K562 (cell line): ENCODE data around the gene ZC3HAV1L. TPM values are rescaled to one million over a fixed set of nuclear protein-coding genes. Genes with fewer than 3 reads are reported as not detected.
A peak's percentile ranks its signal among the peaks of the same experiment; 100 is the strongest.
"Not testable (repeated sequence)": the region's sequence is repeated elsewhere in the genome, so short reads cannot be mapped to it uniquely, and the experiment has no call there.

Experiments
- ATAC-seq: fragments of 200-7000 bp; cut with Tn5 transposase; 3 replicates; pipeline ENCODE4 v1.9.1; 2020; ENCODE audit warnings: moderate library complexity
- BruUV-seq: library from RNA; stranded (reverse); fragments of 400-500 nt; replicated peaks from 2 replicates; lab custom pipeline; 2021; lab: Mats Ljungman, UMichigan
- CTCF ChIA-PET: fragments of 300-600 bp; formaldehyde crosslinking; extraction: SDS; loops from one replicate; lab custom pipeline; 2021; ENCODE audit warnings: low intra/inter-chr PET ratio; lab: Yijun Ruan, JAX
- POLR2A ChIA-PET: fragments of 300-600, 350-650 bp; sonication (Branson Sonifier 250); formaldehyde crosslinking; extraction: SDS; loops from one replicate; lab custom pipeline; 2021; ENCODE audit warnings: antibody characterized with exemption, inconsistent platforms; lab: Yijun Ruan, JAX
- DNase-seq, 4 experiments: peaks; one replicate each; pipeline versions ENCODE4 v3.0.0 to v3.0.0-alpha.2; 2011 to 2018; ENCODE audit warnings: low spot score in 3 of 4, mixed read lengths in 3 of 4; ENCODE audit errors: extremely low read depth in 1 of 4
- FAIRE-seq: peaks from 2 replicates; lab custom pipeline; 2011; peaks lifted over from hg19 to GRCh38; lab: Jason Lieb, UNC
- H2AFZ ChIP-seq: 2 replicates; pipeline ENCODE4 v1.6.0; 2011; ENCODE audit warnings: low read depth, low read length, control low read depth, inconsistent platforms
- H3K27ac ChIP-seq: fragments of 200-600 bp; 3 replicates; pipeline ENCODE4 v1.8.0; 2011; ENCODE audit warnings: low read depth, mild to moderate bottlenecking, control low read depth, inconsistent platforms, low read length, moderate library complexity, mixed read lengths; ENCODE audit errors: extremely low read depth
- H3K27me3 ChIP-seq, 2 experiments: fragments of 300-600 bp in 1 of 2; 2 replicates in 1 of 2; 3 replicates in 1 of 2; pipeline versions ENCODE4 v1.6.0 to v1.8.0; 2011; ENCODE audit warnings: inconsistent platforms in 2 of 2, low read length in 2 of 2, mild to moderate bottlenecking in 1 of 2, mixed read lengths in 1 of 2, moderate library complexity in 1 of 2; ENCODE audit not compliant: control insufficient read depth in 2 of 2, insufficient read depth in 2 of 2
- H3K36me3 ChIP-seq: fragments of 300-600 bp; 3 replicates; pipeline ENCODE4 v1.8.0; 2011; ENCODE audit warnings: mild to moderate bottlenecking, low read length, inconsistent platforms; ENCODE audit not compliant: control insufficient read depth, insufficient read depth
- H3K4me1 ChIP-seq, 2 experiments: fragments of 200-600 bp in 1 of 2; replicated peaks in 1 of 2; 2 replicates in 1 of 2; 3 replicates in 1 of 2; pipeline versions ENCODE4 v1.5.1 to v1.8.0; 2011; ENCODE audit warnings: inconsistent platforms in 2 of 2, low read length in 2 of 2, mild to moderate bottlenecking in 1 of 2, mixed read lengths in 1 of 2, moderate library complexity in 1 of 2; ENCODE audit not compliant: control insufficient read depth in 2 of 2, insufficient read depth in 2 of 2
- H3K4me2 ChIP-seq: 2 replicates; pipeline ENCODE4 v1.6.1; 2011; ENCODE audit warnings: low read length, control low read depth, inconsistent platforms, mixed read lengths; ENCODE audit not compliant: insufficient read depth
- H3K4me3 ChIP-seq: fragments of 200-600 bp; sonication (generic), shearing (Covaris generic); 2 replicates; pipeline ENCODE4 v1.5.1; 2016; ENCODE audit warnings: control low read depth, inconsistent platforms
- H3K79me2 ChIP-seq: fragments of 200-600 bp; 3 replicates; pipeline ENCODE4 v1.8.0; 2011; ENCODE audit warnings: low read length, inconsistent platforms; ENCODE audit not compliant: control insufficient read depth, insufficient read depth
- H3K9ac ChIP-seq, 2 experiments: 2 replicates each; pipeline versions ENCODE4 v1.6.0 to v1.6.1; 2011; ENCODE audit warnings: low read depth in 2 of 2, low read length in 2 of 2, control low read depth in 1 of 2, inconsistent platforms in 1 of 2, mild to moderate bottlenecking in 1 of 2, mixed read lengths in 1 of 2; ENCODE audit not compliant: insufficient read depth in 1 of 2
- H3K9me1 ChIP-seq: one replicate; pipeline ENCODE4 v1.6.0; 2011; ENCODE audit warnings: inconsistent platforms, mild to moderate bottlenecking, low read length, moderate library complexity; ENCODE audit not compliant: control insufficient read depth, insufficient read depth
- H3K9me3 ChIP-seq: replicated peaks from 2 replicates; pipeline ENCODE4 v1.5.1; 2011; ENCODE audit warnings: low read depth, low read length, inconsistent platforms; ENCODE audit not compliant: control insufficient read depth, insufficient read depth
- H4K20me1 ChIP-seq: replicated peaks from 2 replicates; pipeline ENCODE4 v1.6.1; 2011; ENCODE audit warnings: low read length, inconsistent platforms, mixed read lengths; ENCODE audit not compliant: control insufficient read depth, insufficient read depth
- CBX8 ChIP-seq: fragments of 200-600 bp; sonication (generic); IDR thresholded peaks from 2 replicates; pipeline ENCODE4 v1.6.1; 2012; ENCODE audit warnings: borderline replicate concordance, mixed run types, low read depth, mild to moderate bottlenecking, moderate library complexity, mixed read lengths, low read length, control low read depth, inconsistent platforms; ENCODE audit not compliant: poor library complexity, severe bottlenecking; ENCODE audit errors: extremely low read depth
- RNF2 ChIP-seq: sonication (generic); IDR thresholded peaks from 2 replicates; pipeline ENCODE4 v1.6.1; 2016
- ZNF609 ChIP-seq: sonication (generic); formaldehyde crosslinking; IDR thresholded peaks from 2 replicates; pipeline ENCODE4 v1.8.1; 2023; ENCODE audit warnings: missing genetic modification reagents, mild to moderate bottlenecking, borderline replicate concordance
- WGBS: fragments of 100-300 bp; shearing (Covaris generic); methylation state at CpG from one replicate; pipeline ENCODE4 v1.1.6; 2016; ENCODE audit warnings: low coverage, mixed read lengths; ENCODE audit not compliant: insufficient coverage; ENCODE audit errors: missing lambda C conversion rate; 5-methylcytosine and 5-hydroxymethylcytosine counted together
- in situ Hi-C: fragments of 300-500 bp; cut with MboI; formaldehyde crosslinking; loops from 4 replicates; pipeline ENCODE4 v1.15.0; 2018; ENCODE audit warnings: inconsistent platforms, mixed read lengths
- intact Hi-C: fragments of 100-400 bp; cut with micrococcal nuclease; formaldehyde crosslinking; loops from 2 replicates; pipeline ENCODE4 v1.14.2; 2022
- polyA plus RNA-seq, 8 experiments: library from polyadenylated mRNA; depleted of rRNA in 4 of 8; stranded (reverse) in 5 of 8; unstranded in 3 of 8; fragments of >200 nt; fragmentation: Nextera tagmentation in 2 of 8; fragmentation: Illumina TruSeq in 1 of 8; extraction: Ambion mirVana in 2 of 8; extraction: Trizol in 1 of 8; gene quantifications; 2 replicates each; pipeline versions ENCODE4 v1.2.1 to v1.2.3, GENCODE V29; 2011 to 2014; ENCODE audit warnings: inconsistent platforms in 1 of 8, missing spikeins in 1 of 8
- total RNA-seq, 7 experiments: library from RNA; depleted of rRNA in 6 of 7; stranded (reverse); fragments of >200 nt in 6 of 7; fragmentation: Illumina TruSeq in 2 of 7; extraction: Trizol in 2 of 7; gene quantifications; 2 replicates each; pipeline versions ENCODE4 v1.2.1 to v1.2.3, GENCODE V29; 2011 to 2021; ENCODE audit warnings: low replicate concordance in 1 of 7

ZC3HAV1L gene
- total and polyA plus RNA-seq, 9 of the 15 experiments (the other 6 are each of a cell fraction or from before 2014, with no cell fraction given) = not detected

- TF ChIP-seq ZNF609 (CRISPR knock-in tag) (0 out of 2 replicates have a peak, but pooled peaks have one; percentile 43), RNF2 (0 out of 2 replicates have a peak, but pooled peaks have one; percentile 12)
Measured at GRCh38 chr7:138978541-138979184, 57.2 kb downstream of the ZC3HAV1L start (continued).

GRCh38 chr7:138976161-138976560 is 59.7 kb downstream of the ZC3HAV1L start:
- H3K4me3 ChIP-seq, H4K20me1 ChIP-seq, in situ Hi-C loops, intact Hi-C loops, H3K27ac ChIP-seq, H3K9me1 ChIP-seq, H3K79me2 ChIP-seq, FAIRE-seq, H3K4me1 ChIP-seq, H3K4me2 ChIP-seq, H3K36me3 ChIP-seq, H3K9me3 ChIP-seq, BruUV-seq, CTCF ChIA-PET, ATAC-seq, DNase-seq, H3K9ac ChIP-seq, H2AFZ ChIP-seq: not testable (repeated sequence)
- WGBS = 3% methylated on average over 11 of the region's 11 CpGs
- TF ChIP-seq CBX8 = peak; percentile 20
- POLR2A ChIA-PET = interaction anchor here (0.6 to 1.4 kb wide), 4 partner anchors 13 to 998 kb away, joined by 3 read pairs; no protein-coding TSS in a partner anchor
- peaks cover 76 to 79% of the 10 kb centered on the region in 2 experiments for H3K27me3 ChIP-seq

Other genes starting within 250 kb of the ZC3HAV1L start
- not detected in 2 replicates for gene TMEM213, start 238.0 kb downstream of the ZC3HAV1L start, total RNA-seq (2014; rRNA removed)
- not detected in 2 replicates for gene TMEM213, start 238.0 kb downstream of the ZC3HAV1L start, total RNA-seq (2014; rRNA removed; fragmentation: Illumina TruSeq; extraction: Trizol)
- not detected in 2 replicates for gene TMEM213, start 238.0 kb downstream of the ZC3HAV1L start, total RNA-seq (2015; rRNA removed; fragmentation: Illumina TruSeq; extraction: Trizol)
- not detected in 2 replicates for gene TMEM213, start 238.0 kb downstream of the ZC3HAV1L start, total RNA-seq (2021)
- gene TMEM213, start 238.0 kb downstream of the ZC3HAV1L start, polyA plus RNA-seq (2011; rRNA removed) = not detected in 2 replicates
- gene TMEM213, start 238.0 kb downstream of the ZC3HAV1L start, polyA plus RNA-seq (2014; fragmentation: Illumina TruSeq; extraction: Trizol) = not detected in 2 replicates
- gene TMEM213, start 238.0 kb downstream of the ZC3HAV1L start, polyA plus RNA-seq (2014; fragmentation: Nextera tagmentation; extraction: Ambion mirVana) = not detected
- not detected in 2 replicates for gene TMEM213, start 238.0 kb downstream of the ZC3HAV1L start, polyA plus RNA-seq (2014; rRNA removed)
- gene ATP6V0A4, start 237.8 kb downstream of the ZC3HAV1L start, total RNA-seq (2014; rRNA removed) = not detected in 2 replicates
- gene ATP6V0A4, start 237.8 kb downstream of the ZC3HAV1L start, total RNA-seq (2014; rRNA removed; fragmentation: Illumina TruSeq; extraction: Trizol) = not detected in 2 replicates
- not detected in 2 replicates for gene ATP6V0A4, start 237.8 kb downstream of the ZC3HAV1L start, total RNA-seq (2015; rRNA removed; fragmentation: Illumina TruSeq; extraction: Trizol)
- gene ATP6V0A4, start 237.8 kb downstream of the ZC3HAV1L start, total RNA-seq (2021) = not detected in 2 replicates
- not detected in 2 replicates for gene ATP6V0A4, start 237.8 kb downstream of the ZC3HAV1L start, polyA plus RNA-seq (2011; rRNA removed)
- not detected in 2 replicates for gene ATP6V0A4, start 237.8 kb downstream of the ZC3HAV1L start, polyA plus RNA-seq (2014; fragmentation: Illumina TruSeq; extraction: Trizol)
- gene ATP6V0A4, start 237.8 kb downstream of the ZC3HAV1L start, polyA plus RNA-seq (2014; fragmentation: Nextera tagmentation; extraction: Ambion mirVana) = under 1 TPM in 1 of 2 experiments, not detected in 1; 0.03 TPM
- gene ATP6V0A4, start 237.8 kb downstream of the ZC3HAV1L start, polyA plus RNA-seq (2014; rRNA removed) = not detected in 2 replicates
- gene KIAA1549, start 54.7 kb downstream of the ZC3HAV1L start, total RNA-seq (2014; rRNA removed) = 0.04 and 0.09 TPM in 2 replicates
- 0.07 and 0.10 TPM in 2 replicates for gene KIAA1549, start 54.7 kb downstream of the ZC3HAV1L start, total RNA-seq (2014; rRNA removed; fragmentation: Illumina TruSeq; extraction: Trizol)
- 0.04 TPM in 2 replicates for gene KIAA1549, start 54.7 kb downstream of the ZC3HAV1L start, total RNA-seq (2015; rRNA removed; fragmentation: Illumina TruSeq; extraction: Trizol)
- gene KIAA1549, start 54.7 kb downstream of the ZC3HAV1L start, total RNA-seq (2021) = 0.25 and 0.29 TPM in 2 replicates
- 0.17 and 0.24 TPM in 2 replicates for gene KIAA1549, start 54.7 kb downstream of the ZC3HAV1L start, polyA plus RNA-seq (2011; rRNA removed)
- gene KIAA1549, start 54.7 kb downstream of the ZC3HAV1L start, polyA plus RNA-seq (2014; fragmentation: Illumina TruSeq; extraction: Trizol) = 0.16 and 0.24 TPM in 2 replicates
- under 1 TPM; 0.01 TPM for gene KIAA1549, start 54.7 kb downstream of the ZC3HAV1L start, polyA plus RNA-seq (2014; fragmentation: Nextera tagmentation; extraction: Ambion mirVana)
- gene KIAA1549, start 54.7 kb downstream of the ZC3HAV1L start, polyA plus RNA-seq (2014; rRNA removed) = 0.04 and 0.05 TPM in 2 replicates
- 23.9 and 26.4 TPM in 2 replicates for gene ZC3HAV1, start 73.7 kb upstream of the ZC3HAV1L start, total RNA-seq (2014; rRNA removed)
- gene ZC3HAV1, start 73.7 kb upstream of the ZC3HAV1L start, total RNA-seq (2014; rRNA removed; fragmentation: Illumina TruSeq; extraction: Trizol) = 34.0 TPM in 2 replicates
- 38.9 and 40.5 TPM in 2 replicates for gene ZC3HAV1, start 73.7 kb upstream of the ZC3HAV1L start, total RNA-seq (2015; rRNA removed; fragmentation: Illumina TruSeq; extraction: Trizol)
- 33.0 and 33.8 TPM in 2 replicates for gene ZC3HAV1, start 73.7 kb upstream of the ZC3HAV1L start, total RNA-seq (2021)
- 16.9 and 22.4 TPM in 2 replicates for gene ZC3HAV1, start 73.7 kb upstream of the ZC3HAV1L start, polyA plus RNA-seq (2011; rRNA removed)
- 22.8 and 30.9 TPM in 2 replicates for gene ZC3HAV1, start 73.7 kb upstream of the ZC3HAV1L start, polyA plus RNA-seq (2014; fragmentation: Illumina TruSeq; extraction: Trizol)
- 10 to 100 TPM; 11.9 to 13.4 TPM for gene ZC3HAV1, start 73.7 kb upstream of the ZC3HAV1L start, polyA plus RNA-seq (2014; fragmentation: Nextera tagmentation; extraction: Ambion mirVana)
- gene ZC3HAV1, start 73.7 kb upstream of the ZC3HAV1L start, polyA plus RNA-seq (2014; rRNA removed) = 18.0 and 18.7 TPM in 2 replicates
- gene UBN2, start 195.2 kb upstream of the ZC3HAV1L start, total RNA-seq (2014; rRNA removed) = 6.8 and 7.1 TPM in 2 replicates
- gene UBN2, start 195.2 kb upstream of the ZC3HAV1L start, total RNA-seq (2014; rRNA removed; fragmentation: Illumina TruSeq; extraction: Trizol) = 12.4 and 16.6 TPM in 2 replicates
- gene UBN2, start 195.2 kb upstream of the ZC3HAV1L start, total RNA-seq (2015; rRNA removed; fragmentation: Illumina TruSeq; extraction: Trizol) = 12.4 and 12.7 TPM in 2 replicates
- 18.8 and 19.5 TPM in 2 replicates for gene UBN2, start 195.2 kb upstream of the ZC3HAV1L start, total RNA-seq (2021)
- gene UBN2, start 195.2 kb upstream of the ZC3HAV1L start, polyA plus RNA-seq (2011; rRNA removed) = 11.9 and 15.4 TPM in 2 replicates
- 7.8 and 9.9 TPM in 2 replicates for gene UBN2, start 195.2 kb upstream of the ZC3HAV1L start, polyA plus RNA-seq (2014; fragmentation: Illumina TruSeq; extraction: Trizol)
- gene UBN2, start 195.2 kb upstream of the ZC3HAV1L start, polyA plus RNA-seq (2014; fragmentation: Nextera tagmentation; extraction: Ambion mirVana) = 1 to 10 TPM; 1.2 to 1.5 TPM
- 6.0 and 6.4 TPM in 2 replicates for gene UBN2, start 195.2 kb upstream of the ZC3HAV1L start, polyA plus RNA-seq (2014; rRNA removed)